Astrocyte (in vitro differentiated cells and primary cell): ENCODE results near the gene PARL.

ENCODE experiments used
- CTCF ChIP-seq: IDR thresholded peaks from 2 replicates; pipeline ENCODE4 v1.5.1; 2011; ENCODE audit warnings: low read depth, mild to moderate bottlenecking, inconsistent platforms, low read length, moderate library complexity; ENCODE audit not compliant: insufficient read depth
- EZH2 ChIP-seq: IDR thresholded peaks from 2 replicates; pipeline ENCODE4 v1.6.1; 2012; ENCODE audit warnings: mild to moderate bottlenecking, low read length, inconsistent platforms; ENCODE audit not compliant: insufficient read depth

DNA sequence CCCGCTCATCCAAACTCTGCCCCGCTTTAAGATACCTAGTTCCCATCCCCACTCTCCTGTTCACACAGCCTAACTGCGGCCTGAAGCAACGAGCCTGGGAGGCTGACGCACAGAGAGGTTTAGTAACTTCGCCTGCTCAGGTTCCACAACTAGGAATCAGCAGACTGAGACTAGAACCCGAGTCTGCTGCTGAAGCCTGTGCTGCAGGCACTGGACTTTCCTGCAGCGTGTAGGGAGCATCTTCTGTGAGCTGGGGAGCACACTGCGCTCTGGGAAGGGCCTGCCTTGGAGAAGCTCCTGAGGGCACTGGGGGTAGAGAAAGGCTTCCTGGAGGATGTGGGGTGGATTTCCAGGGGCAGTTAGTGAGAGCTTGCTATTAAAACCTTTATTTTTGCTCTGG, 54.5 kb downstream of the PARL start:
- TF ChIP-seq CTCF, result no peak
- no peak for TF ChIP-seq EZH2
